Hematopoietic multipotent progenitor cell treated with erythropoietin and hydrocortisone succinate and interleukin-3 and kit ligand, for 15 days (in vitro differentiated cells): ENCODE data around the gene MAP2K5.

Experiments used
- DNase-seq: peaks from one replicate; pipeline ENCODE4 v3.0.0-alpha.2; 2015; ENCODE audit warnings: low spot score

MAP2K5 gene

GRCh38 chr15:67825881-67826716, 283.6 kb downstream of the MAP2K5 start:
- DNase-seq = no peak

GRCh38 chr15:67826717-67827561, 284.4 kb downstream of the MAP2K5 start:
- no peak for DNase-seq

GRCh38 chr15:67827562-67828277, 285.2 kb downstream of the MAP2K5 start:
- no peak for DNase-seq

GRCh38 chr15:67828278-67828968, 285.9 kb downstream of the MAP2K5 start:
- DNase-seq = no peak

GRCh38 chr15:67828969-67829646, 286.6 kb downstream of the MAP2K5 start:
- no peak for DNase-seq

- DNase-seq = no peak
These were observed 287.4 kb downstream of the MAP2K5 start for GRCh38 chr15:67829647-67830504.

- no peak for DNase-seq
These were observed 288.9 kb downstream of the MAP2K5 start for GRCh38 chr15:67831363-67831762.

GRCh38 chr15:67832031-67832551, 289.6 kb downstream of the MAP2K5 start:
- no peak for DNase-seq

GRCh38 chr15:67832897-67833709, 290.6 kb downstream of the MAP2K5 start:
- DNase-seq = no peak

- DNase-seq = no peak
These were observed 291.4 kb downstream of the MAP2K5 start for GRCh38 chr15:67833710-67834511.

GRCh38 chr15:67834581-67835296, 292.2 kb downstream of the MAP2K5 start:
- DNase-seq = no peak

GRCh38 chr15:67835297-67836133, 293.0 kb downstream of the MAP2K5 start:
- DNase-seq = no peak

- no peak for DNase-seq
These were observed 293.6 kb downstream of the MAP2K5 start for GRCh38 chr15:67836134-67836455.

GRCh38 chr15:67836477-67836876, 294.0 kb downstream of the MAP2K5 start:
- peak; percentile 54 for DNase-seq

GRCh38 chr15:67836955-67837354, 294.5 kb downstream of the MAP2K5 start:
- no peak for DNase-seq

- peak; percentile 29 for DNase-seq
These were observed 296.4 kb downstream of the MAP2K5 start for GRCh38 chr15:67838789-67839332.
